Eye (tissue), 1 donor: Measurements from ENCODE around the gene TENM4.
A peak's percentile ranks its signal among the peaks of the same experiment; 100 is the strongest.

Experiments used
- DNase-seq: peaks from one replicate; pipeline ENCODE4 v3.0.0-alpha.2; 2015

The TENM4 gene

DNA sequence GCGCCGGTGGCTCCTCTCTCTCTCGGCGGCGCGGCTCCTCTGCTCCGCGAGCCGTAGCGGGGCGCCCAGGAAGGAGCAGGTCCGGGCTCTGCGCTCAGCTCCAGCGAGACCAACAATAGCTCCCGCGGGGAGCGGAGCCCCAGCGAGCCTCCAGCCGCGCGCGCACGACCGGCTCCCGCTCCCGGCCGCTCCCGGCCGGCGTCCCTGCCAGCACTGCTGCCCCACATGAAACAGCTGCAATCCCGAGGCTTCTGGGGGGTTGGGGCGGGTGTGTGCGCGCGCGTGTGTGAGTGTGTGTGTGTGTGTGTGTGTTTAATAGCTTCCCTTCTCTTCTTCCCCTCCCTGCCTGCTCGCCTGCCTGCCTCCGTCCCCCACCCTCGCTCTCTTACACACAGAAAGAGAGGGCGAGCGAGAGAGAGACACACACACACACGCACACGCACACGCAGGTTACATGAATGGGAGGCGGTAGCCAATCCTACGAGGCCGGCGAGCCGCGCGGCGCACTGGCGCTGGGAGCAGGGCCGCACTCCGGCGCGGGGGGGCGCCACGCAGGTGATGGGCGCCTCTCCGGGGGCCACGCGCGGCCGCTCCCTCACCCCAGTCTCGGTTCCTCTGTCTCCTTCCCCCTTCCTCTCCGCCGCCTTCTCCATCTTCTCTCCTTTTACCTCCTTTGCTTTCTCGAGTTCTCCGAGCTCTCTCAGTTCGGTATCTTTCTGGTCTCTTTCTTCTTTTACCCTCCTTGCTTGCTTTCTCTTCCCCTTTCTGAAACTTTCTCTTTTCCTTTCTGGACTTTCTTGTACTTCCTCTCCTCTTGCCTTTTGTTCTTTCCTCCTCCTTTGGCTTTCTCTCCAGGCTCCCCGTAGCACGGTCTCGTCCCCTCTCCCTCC lies at the start of gene TENM4:
TSS of gene TENM4 (minus strand) at position 460 of the 890 bp plus-strand sequence. CDS start 371,086 bp downstream, outside the sequence.
- DNase-seq, result peak; percentile 97

DNA sequence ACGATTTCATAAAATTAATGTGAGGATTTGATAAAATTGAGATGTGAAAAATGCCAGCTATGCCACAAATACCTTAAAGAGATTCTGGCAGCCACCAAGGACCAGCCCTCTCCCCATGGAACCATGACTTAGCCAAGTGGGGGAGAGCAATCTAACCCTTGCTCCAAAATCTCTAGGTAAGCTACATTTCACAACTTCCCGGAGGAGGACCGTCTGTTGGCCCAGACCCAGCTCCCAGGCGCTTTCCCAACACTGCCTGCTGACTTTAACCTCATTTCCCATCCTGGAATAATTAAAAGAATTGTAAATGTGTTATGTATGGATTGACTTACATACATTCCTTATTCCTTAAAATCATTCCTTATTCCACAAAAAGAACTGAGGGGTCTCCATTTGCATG lies 47.5 kb upstream of the TENM4 start:
- DNase-seq, result no peak

DNA sequence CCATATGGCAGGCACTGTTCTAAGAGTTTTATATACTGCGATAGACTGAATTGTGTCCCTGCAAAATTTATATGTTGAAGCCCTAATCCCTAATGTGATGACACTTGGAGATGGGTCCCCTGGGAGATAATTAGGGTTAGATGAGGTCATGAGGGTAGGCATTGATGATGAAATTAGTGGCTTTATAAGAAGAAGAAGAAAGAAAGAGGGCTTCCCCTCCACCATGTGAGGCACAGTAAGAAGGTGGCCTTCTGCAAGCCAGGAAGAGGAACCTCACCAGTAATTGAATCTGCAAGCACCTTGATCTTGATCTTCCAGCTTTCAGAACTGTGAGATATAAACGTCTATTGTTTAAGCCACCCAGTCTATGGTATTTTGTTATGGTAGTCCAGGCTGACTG lies 46.6 kb upstream of the TENM4 start:
- no peak for DNase-seq

DNA sequence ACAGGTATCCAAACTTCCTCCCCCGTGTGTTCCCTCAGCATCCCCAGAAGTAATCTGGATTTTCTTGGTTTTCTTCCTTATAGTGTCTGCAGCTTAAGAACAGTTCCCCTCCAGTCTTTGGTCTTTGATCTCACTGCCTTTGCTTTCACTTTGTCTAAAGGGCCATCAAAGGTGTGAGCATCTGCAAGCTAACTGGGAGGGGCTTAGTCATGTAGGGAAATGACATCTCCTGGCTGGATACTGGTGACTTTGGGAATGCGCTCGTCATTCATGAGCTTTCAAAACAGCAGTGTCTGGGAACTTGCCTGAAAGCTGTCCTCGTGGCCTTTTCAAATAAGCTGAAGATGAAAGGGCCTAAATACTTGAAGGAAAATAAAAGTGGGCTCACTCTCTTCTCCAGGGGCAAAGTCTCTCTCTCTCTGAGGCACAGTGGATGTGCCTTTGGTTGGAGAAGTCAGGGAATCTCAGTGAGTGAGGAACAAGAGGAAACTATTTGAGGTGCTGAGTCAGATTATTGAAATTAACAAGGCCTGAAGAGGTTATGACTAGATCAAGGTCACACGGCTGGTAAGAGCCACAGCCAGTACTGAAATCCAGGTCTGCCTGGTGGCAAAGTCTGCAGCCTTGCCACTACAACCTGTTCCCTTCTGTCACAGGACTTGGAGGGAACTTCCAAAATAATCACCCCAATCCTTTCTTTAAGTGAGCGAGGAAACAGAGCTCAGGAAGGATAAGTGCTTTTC lies 45.6 kb upstream of the TENM4 start:
- DNase-seq, result no peak

DNA sequence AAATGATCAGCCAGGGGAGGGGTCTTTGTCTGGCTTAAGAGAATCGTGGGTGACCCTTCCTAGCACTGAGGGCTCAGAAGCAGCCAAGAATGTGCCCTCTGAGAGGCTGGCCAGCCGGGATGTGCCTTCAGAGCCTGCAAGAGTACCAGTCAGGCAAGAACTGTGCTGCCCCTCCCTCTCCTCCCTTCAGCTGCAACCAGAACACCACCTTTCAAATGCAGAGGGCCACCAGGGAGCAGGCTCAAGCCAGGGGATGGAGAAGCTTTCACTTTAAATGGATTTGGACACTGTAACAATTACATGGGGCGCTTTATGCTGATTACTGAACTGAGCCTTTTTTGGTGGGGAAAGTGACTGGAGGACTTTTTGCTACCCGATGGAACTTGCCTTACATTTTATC lies 44.9 kb upstream of the TENM4 start:
- no peak for DNase-seq

DNA sequence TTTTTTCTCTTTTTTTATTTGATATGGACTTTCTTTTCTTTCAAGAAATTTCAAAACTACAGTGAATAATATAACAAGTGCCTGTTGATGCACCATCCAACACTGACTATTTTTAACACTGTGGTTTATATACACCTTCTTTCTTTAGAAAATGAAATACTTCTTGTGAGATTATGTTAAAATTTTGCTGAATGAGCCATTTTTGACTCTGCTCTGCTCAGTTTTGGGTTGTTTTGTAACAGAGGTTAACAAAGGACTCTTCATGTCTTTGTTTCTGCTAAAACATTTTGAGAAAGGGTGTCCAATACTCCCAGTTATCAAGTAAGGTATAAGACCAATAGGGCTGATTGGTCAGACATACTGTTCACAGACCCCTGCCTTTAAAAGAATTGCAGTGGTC lies 44.0 kb upstream of the TENM4 start:
- no peak for DNase-seq

DNA sequence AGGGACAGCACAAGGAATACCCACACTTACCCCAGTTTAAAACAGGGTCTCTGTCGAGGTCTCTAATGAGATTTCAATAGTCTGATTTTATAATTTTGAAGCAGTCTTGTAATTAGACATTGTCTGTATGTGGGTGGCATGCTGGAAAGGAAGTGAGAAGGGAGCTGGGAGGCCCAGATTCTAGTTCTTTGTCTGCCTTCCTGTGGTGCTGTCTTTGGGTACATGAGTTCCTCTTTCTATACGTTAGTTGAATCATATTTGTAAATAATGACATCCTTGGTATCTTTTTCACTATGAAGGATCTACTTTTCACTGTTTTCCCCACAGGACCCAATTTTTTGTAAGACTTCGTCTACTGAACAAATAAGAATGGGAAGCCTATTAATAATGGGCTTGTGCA lies 42.0 kb upstream of the TENM4 start:
- no peak for DNase-seq

DNA sequence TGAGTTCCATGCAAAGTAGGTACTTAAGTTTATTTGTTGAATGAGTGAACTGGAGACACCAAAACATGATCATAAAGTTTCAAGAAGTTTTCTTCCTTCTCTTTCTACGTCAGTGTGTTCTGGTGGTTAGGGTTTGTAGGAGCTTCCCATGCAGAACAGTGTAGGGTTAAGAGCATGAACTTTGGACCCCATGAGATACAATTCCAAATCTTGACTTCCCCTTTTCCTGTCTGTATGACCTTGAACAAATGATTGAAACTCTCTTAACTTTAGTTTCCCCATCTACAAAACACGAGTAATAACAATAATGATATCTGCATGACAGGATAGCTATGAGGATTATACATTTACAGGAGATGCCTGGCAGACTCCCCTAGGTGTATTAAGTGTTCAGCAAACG lies 41.0 kb upstream of the TENM4 start:
- DNase-seq, result no peak

DNA sequence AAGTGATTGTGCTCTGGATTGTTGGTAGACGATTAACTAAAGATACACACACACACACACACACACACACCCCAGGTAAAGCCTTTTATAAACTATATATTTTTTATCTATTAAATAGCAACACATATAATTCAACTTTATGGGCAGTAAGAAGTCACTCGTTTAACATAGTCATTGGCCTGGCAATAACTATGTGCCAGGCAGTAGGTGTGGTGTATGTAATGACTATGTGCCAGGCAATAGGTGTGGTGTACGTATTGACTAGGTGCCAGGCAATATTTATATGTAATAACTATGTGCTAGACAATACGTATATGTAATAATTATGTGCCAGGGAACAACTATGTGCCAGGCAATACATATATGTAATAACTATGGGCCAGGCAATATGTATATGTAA lies 40.0 kb upstream of the TENM4 start:
- no peak for DNase-seq

DNA sequence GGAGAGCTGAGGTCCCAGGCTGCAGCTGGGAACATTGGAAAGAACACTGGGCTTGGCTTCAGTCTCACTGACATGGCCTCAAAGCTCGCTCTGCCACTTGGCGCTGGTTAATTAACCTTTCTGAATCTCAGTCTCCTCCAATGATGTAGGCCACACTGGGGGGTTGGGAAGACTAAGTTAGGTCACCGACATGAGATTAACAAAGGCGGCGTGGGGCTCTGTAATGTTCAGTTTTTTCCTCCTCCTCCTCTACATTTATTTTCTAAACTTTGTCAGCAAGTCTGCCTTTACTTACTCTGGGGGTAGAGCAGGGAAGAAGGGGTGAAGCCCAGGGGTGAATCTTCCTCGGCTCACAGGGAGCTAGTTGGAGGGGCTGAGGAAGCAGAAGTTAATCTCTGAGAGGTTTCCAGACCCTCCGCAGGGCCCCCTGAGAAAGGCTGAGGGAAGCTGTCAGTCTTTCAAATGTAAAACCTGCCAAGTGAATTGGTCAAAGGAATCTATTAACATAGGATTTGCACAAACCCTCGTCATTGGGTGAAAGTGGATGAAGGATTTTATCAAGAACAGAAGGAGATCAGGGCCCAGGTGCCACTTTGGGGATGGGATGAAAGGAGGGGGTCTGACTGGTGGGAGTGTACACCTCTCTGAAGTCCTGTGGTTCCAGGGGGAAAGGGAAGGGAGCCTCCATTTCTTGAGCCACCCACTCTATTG lies 32.1 kb upstream of the TENM4 start:
- DNase-seq, result peak; percentile 41

DNA sequence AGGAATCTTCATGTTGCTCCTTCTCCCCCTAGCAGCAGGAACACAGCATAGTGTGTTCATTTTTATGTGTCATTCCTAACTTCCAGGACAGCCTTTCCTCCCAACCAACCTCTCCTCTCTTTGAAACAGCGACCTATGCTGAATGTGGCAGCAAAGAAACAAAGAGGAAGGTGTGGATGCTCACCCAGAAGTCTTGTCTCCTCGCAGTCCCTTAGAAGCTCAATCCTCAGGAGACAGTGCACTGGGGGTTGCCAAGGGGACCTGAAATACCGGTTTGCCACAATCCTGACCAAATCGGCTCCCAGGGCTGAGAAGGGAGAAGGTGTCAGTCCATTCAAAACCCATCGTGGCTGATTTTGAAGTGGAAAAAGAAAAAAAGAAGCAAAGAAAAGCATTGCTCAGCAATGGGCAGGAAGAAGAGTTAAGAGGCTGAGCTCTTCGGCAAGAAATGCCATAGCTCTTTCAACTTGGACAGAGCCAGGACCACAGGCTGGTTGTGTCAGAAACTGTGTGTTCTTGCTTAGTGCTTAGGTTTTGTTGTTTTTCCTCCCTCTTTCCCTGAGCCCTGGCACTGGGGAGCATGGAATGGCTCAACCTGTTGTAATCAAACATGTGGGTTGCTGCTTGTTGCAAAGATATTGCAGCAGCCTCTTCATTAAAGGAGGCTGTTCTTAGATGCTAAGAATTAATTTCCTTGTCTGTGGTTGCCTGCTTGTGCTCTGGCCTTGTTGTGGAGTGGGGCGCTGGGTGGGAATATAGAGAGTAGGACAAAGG lies 30.4 kb upstream of the TENM4 start:
- DNase-seq, result no peak

DNA sequence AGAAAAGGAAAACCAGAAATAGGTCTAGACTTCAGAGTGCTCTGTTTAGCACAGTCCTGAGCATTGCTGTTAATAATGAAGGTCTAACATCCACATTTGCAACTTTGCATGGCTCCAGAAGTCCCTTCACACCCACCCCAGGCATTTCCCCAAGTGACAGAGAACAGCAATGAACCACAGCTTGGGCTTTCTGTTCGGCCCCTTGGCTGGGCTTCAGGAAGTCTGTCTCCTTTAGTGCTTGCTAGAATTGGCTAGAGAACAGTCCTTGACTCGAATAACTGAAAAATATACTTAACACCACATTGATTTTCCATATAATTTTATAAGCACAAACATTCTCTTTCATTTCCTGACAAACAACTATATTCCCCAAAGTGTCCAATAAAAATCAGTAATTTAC lies 29.3 kb upstream of the TENM4 start:
- no peak for DNase-seq

DNA sequence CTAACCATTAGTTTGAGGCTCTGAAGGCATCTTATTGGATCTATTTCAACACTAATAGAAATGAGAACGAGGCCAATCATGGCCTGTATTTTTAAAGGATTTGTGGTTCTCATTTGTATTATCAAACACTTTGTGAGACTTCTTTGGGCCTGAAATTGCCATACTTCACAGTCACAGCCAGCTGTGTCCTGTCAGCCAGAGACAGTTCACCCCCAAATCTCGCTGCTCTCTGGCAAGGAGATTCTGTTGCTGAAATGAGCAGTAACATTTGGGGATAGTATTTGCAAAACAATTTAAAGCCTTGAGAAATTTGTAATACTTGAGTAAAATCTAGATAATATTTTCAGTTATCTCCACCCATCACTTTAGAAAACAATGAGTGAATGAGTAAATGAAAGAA lies 26.9 kb upstream of the TENM4 start:
- no peak for DNase-seq

DNA sequence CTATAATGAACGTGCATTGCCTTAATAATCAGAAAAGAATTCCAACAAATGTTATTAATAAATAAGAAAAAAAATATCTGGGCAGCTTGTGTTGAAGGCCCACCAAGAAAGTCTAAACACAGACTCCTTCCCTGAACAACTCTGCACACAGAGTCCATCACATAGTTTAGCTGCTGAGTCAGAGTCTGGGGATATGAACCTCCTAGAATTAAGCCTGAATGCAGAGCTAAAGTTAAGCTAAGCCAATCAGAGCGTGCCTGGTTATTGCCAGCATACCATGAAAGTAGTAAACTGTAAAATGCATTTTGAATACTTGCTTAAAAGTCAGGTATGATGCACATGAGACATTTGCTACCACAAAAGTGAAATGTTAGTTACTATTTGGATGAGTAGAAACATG lies 25.6 kb upstream of the TENM4 start:
- DNase-seq, result no peak

DNA sequence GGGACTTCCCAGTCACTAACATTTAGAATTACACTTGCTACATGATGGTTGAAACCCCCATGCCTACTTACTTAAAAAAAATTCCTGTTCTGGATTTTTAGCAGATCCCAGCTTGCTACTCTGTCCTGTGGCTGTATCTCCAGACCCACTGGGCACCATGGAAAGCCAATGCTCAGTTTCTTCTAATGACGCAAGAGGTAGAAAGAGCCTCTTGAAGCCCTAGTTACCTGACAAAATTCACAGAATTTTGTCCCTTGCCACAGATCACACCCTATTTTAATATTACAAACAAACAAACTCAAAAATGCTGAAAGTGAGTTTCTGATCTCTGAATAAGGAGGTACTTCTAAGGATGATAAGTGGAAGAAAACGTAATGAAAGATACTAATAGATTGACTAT lies 24.3 kb upstream of the TENM4 start:
- DNase-seq, result no peak

DNA sequence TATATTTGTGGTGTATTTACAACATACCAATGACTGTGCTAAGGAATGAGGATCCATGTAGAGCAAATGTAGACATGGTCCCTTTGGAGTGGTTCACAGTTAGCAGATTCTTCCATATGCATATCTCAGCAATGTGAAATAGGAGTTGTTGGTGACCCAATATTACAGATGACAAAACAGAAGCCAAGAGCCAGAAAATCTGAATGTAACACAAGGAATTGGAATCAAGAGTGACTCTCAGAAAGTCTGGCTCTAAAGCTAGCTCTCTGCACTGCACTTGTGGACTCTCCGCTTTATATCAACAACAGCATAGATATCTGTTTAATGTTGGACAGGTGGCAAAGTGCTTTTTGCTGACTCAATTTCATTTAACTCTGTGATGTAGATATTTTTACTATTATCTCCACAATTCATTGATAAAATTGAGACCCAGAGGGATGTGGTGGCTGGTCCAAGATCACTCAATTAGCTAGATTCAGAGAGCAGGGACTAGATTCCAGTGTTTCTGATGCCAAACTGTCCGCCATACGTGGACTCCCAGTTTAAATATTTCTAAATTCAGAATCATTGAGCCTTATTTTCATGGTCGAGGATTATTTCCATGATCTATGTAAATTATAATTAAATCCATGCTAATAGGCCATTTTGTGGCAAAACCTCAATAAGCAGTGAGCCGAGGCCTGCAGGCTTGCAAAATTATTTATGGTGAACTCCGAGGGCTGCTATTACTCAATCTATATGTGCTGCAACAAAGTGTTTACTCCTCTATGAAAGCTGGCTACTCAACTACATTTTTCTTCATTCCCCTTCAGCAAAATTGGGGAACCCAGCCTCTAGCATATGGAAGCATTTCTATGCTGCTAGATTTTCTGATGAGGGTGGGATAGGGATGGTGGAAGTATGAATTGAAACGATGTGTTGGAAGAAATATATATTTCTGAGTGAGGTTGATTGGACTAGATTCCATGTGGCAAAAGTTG lies 21.1 kb upstream of the TENM4 start:
- DNase-seq, result no peak

DNA sequence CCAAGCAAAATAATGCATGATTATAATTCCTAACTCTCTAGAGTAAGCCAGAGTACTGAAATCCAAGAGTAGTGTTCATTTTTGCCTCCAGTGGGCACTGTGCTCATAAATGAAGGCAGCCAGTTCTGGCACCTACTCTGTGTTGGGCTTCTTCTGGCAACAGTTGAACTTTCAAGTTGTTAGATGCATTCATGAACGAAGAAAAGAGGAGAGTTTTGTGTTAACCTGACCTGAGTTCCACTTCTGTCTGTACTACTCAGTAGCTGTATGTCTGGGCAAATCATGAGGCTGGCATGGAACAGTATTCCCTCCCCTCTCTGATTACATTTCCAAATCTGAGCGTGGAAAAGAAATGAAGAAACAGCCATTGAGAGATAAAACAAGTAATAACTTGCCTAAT lies 20.3 kb upstream of the TENM4 start:
- DNase-seq, result peak; percentile 74

DNA sequence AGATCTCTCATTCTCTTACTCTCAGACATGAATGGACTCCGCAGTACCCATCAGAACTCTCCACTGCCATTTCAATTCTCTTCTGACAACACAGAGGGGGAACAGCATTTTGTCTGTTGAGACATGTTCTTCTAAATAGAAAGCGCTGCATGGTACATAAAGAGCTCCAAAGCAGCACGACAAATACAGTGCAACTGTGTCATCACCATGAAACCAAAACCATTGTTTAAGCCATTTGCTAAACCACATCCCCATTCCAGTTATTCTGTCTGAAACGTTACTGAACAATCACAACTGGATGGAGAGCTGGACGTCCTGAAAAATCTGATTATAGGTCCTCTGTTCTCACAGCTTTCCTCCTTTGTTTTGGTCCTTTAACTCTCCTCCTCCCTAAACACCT lies 17.9 kb upstream of the TENM4 start:
- DNase-seq, result no peak

DNA sequence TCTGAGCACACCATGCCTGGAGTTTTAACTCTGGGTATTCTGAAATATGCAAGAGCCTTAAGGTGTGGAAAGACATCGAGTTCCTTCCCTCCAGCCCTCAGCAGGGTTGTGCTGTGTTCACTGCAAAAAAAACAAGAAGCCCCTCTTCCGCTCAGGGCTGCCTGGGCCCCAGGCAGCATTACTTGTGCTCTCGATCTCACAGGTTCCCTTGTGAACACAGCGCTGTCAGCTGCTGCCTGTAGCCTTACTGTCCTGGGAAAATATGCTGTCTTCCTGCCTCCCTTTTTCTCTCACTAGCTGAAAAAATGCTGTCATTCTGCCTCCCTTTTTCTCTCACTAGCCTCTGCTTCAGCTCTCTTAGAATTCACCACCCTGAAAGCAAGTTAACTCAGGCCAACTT lies 15.7 kb upstream of the TENM4 start:
- no peak for DNase-seq

DNA sequence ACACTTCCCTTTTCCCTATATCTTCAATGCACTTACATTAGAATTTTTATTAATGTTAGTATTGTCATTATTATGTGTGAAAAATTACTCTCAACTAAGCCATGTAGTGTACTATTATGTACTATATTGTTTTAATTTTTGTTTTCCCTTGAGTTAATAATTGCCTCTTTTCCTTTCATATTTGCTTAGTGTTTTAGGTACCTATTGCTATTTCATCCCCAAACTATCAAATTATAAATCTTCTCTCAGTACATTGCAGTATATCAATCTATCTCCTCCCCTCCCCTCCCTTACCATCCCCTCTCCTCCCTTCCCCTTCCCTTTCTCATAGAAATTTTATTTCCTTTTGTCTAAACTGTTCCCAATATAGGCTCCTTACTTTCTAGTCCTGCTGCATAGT lies 12.8 kb upstream of the TENM4 start:
- DNase-seq, result no peak

DNA sequence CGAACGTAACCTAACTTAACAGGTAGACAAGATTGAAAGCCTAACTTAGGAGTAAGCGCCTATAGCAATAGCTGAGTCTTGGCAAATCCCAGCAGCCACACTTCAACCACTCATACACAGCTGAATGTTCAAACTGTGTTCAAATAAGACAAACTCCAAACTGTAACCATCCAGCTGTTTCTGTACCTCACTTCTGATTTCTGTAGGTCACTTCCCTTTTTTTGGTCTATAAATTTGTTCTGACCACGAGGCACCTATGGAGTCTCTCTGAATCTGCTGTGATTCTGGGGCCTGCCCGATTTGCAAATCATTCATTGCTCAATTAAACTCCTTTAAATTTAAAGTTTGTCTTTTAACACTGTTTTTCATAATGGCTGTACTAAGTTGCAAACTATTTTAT lies 8.2 kb upstream of the TENM4 start:
- DNase-seq, result no peak
